ENCODE measurements around the gene CCT6A.
"Not testable (repeated sequence)": the region's sequence is repeated elsewhere in the genome, so short reads cannot be mapped to it uniquely, and the experiment has no call there.

DNA sequence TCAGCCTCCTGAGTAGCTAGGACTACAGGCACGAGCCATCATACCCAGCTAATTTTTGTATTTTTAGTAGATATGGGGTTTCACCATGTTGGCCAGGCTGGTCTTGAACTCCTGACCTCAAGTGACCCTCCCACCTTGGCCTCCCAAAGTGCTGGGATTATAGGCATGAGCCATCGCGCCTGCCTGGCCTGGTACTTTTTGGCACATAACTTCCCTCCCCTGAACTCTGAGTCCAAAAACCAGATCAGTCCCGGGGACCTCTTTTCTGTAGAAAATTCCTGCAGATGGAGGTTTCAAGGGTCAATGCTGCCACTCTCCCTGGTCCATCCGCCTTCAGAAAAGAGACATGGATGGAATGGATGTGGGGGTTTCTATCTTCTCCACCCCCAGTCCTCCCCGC, 40.8 kb downstream of the CCT6A start:
- not testable (repeated sequence) for TF ChIP-seq POLR2A (IDR thresholded peaks at IDR 0.05; ENCODE audit: low read length); GATA1 (IDR thresholded peaks at IDR 0.05; ENCODE audit: low read depth, low read length)
